ENCODE results near the gene EIF4E2.

The EIF4E2 gene

GRCh38 chr2:232543491-232543890 lies 7.0 kb upstream of the EIF4E2 start:
- DNase-seq, result no peak
- no peak overlapping the region for H3K4me2 ChIP-seq (ENCODE audit: low read length)
- no peak overlapping the region for H2AK5ac ChIP-seq (ENCODE audit: low read length)

GRCh38 chr2:232543928-232544631 lies 6.4 kb upstream of the EIF4E2 start:
- Histone ChIP-seq H3K9ac (ENCODE audit: low read length) (no peak overlapping the region), H2BK120ac (ENCODE audit: insufficient read depth, low read length, poor library complexity) (no peak overlapping the region), H3K27ac (ENCODE audit: low read depth, low read length) (no peak overlapping the region), H3K18ac (ENCODE audit: low read length) (no peak overlapping the region), H3K4me3 (ENCODE audit: low read depth, low read length) (no peak overlapping the region), H3K4me2 (ENCODE audit: low read length) (no peak overlapping the region), H4K91ac (ENCODE audit: low read depth, low read length) (no peak overlapping the region), H3K23ac (ENCODE audit: low read length) (no peak overlapping the region), H3K79me2 (ENCODE audit: control insufficient read depth, insufficient read depth, low read length, poor library complexity) (no peaks in the 10 kb centered on the region), H2BK12ac (ENCODE audit: low read length) (no peak overlapping the region), H3K27me3 (ENCODE audit: insufficient read depth, low read length) (no peaks in the 10 kb centered on the region), H2BK5ac (ENCODE audit: low read depth, low read length, poor library complexity) (no peak overlapping the region), H3K4me1 (ENCODE audit: control insufficient read depth in 1 of 2, insufficient read depth in 2 of 2, low read length in 2 of 2) (peaks cover 9 to 10% of the 10 kb centered on the region in 2 experiments), H3K79me1 (ENCODE audit: low read length) (no peaks in the 10 kb centered on the region), H4K12ac (ENCODE audit: low read depth, low read length) (no peak overlapping the region), H3K9me3 (ENCODE audit: insufficient read depth, low read depth, low read length) (peaks cover 3% of the 10 kb centered on the region), H3K4ac (ENCODE audit: low read depth, low read length) (no peak overlapping the region), H2AFZ (ENCODE audit: insufficient read depth, low read length, poor library complexity) (no peak overlapping the region), H3K36me3 (ENCODE audit: control insufficient read depth in 1 of 2, insufficient read depth in 2 of 2, low read length in 2 of 2) (no peaks in the 10 kb centered on the region), H2AK5ac (ENCODE audit: low read length) (no peak overlapping the region), H3K14ac (ENCODE audit: low read length) (no peak overlapping the region), H4K8ac (ENCODE audit: low read depth, low read length) (no peak overlapping the region)
- no CpG with 5 or more reads among the region's 19 CpGs for WGBS (ENCODE audit: extremely low coverage, insufficient coverage, insufficient read length)
- no peak for DNase-seq

More at GRCh38 chr2:232543491-232543890, 7.0 kb upstream of the EIF4E2 start:
- Histone ChIP-seq H3K23ac (ENCODE audit: low read length) (no peak overlapping the region), H3K79me1 (ENCODE audit: low read length) (no peaks in the 10 kb centered on the region), H3K14ac (ENCODE audit: low read length) (no peak overlapping the region), H3K27ac (ENCODE audit: low read depth, low read length) (no peak overlapping the region), H3K9ac (ENCODE audit: low read length) (no peak overlapping the region), H4K91ac (ENCODE audit: low read depth, low read length) (no peak overlapping the region), H2BK5ac (ENCODE audit: low read depth, low read length, poor library complexity) (no peak overlapping the region), H2AFZ (ENCODE audit: insufficient read depth, low read length, poor library complexity) (no peak overlapping the region), H3K18ac (ENCODE audit: low read length) (no peak overlapping the region), H3K9me3 (ENCODE audit: insufficient read depth, low read depth, low read length) (peaks cover 3% of the 10 kb centered on the region), H3K4me3 (ENCODE audit: low read depth, low read length) (peak overlapping the region; percentile 18), H3K4me1 (ENCODE audit: control insufficient read depth in 1 of 2, insufficient read depth in 2 of 2, low read length in 2 of 2) (peaks cover 9 to 10% of the 10 kb centered on the region in 2 experiments), H3K27me3 (ENCODE audit: insufficient read depth, low read length) (no peaks in the 10 kb centered on the region), H3K79me2 (ENCODE audit: control insufficient read depth, insufficient read depth, low read length, poor library complexity) (no peaks in the 10 kb centered on the region), H4K12ac (ENCODE audit: low read depth, low read length) (no peak overlapping the region), H3K4ac (ENCODE audit: low read depth, low read length) (no peak overlapping the region), H2BK12ac (ENCODE audit: low read length) (no peak overlapping the region), H3K36me3 (ENCODE audit: control insufficient read depth in 1 of 2, insufficient read depth in 2 of 2, low read length in 2 of 2) (no peaks in the 10 kb centered on the region), H4K8ac (ENCODE audit: low read depth, low read length) (no peak overlapping the region), H2BK120ac (ENCODE audit: insufficient read depth, low read length, poor library complexity) (no peak overlapping the region)
- WGBS (ENCODE audit: extremely low coverage, insufficient coverage, insufficient read length), result no CpG with 5 or more reads among the region's 14 CpGs

DNA sequence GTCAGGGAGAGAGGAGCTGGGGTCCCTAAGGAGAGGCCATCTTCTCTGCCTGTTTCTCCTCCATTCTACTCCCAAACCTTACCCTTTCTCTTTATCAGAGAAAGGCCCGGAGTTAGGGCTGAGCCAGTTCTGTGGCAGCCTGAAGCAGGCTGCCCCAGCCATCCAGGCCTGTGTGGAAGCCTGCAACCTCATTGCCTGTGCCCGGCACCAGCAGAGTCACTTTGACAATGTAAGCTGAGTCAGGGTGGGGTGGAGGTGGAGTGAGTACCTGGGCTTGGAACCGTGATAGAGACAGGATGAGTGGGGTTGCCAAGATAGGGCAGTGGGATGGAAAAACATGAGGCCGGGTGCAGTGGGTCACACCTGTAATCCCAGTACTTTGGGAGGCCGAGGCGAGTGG lies 5.8 kb upstream of the EIF4E2 start:
- H3K18ac ChIP-seq (ENCODE audit: low read length), result no peak overlapping the region
- no peak overlapping the region for H3K4me3 ChIP-seq (ENCODE audit: low read depth, low read length)
- H3K79me2 ChIP-seq (ENCODE audit: control insufficient read depth, insufficient read depth, low read length, poor library complexity), result no peaks in the 10 kb centered on the region
- H4K12ac ChIP-seq (ENCODE audit: low read depth, low read length), result no peak overlapping the region
- no peaks in the 10 kb centered on the region for H3K36me3 ChIP-seq (ENCODE audit: control insufficient read depth in 1 of 2, insufficient read depth in 2 of 2, low read length in 2 of 2)
- no peak overlapping the region for H4K91ac ChIP-seq (ENCODE audit: low read depth, low read length)
- H3K27me3 ChIP-seq (ENCODE audit: insufficient read depth, low read length), result no peaks in the 10 kb centered on the region
- no peak overlapping the region for H2BK12ac ChIP-seq (ENCODE audit: low read length)
- no peaks in the 10 kb centered on the region for H3K79me1 ChIP-seq (ENCODE audit: low read length)
- no peak overlapping the region for H3K4ac ChIP-seq (ENCODE audit: low read depth, low read length)
- H2BK5ac ChIP-seq (ENCODE audit: low read depth, low read length, poor library complexity), result no peak overlapping the region
- H3K4me2 ChIP-seq (ENCODE audit: low read length), result no peak overlapping the region
- DNase-seq, result no peak
- no peak overlapping the region for H2AFZ ChIP-seq (ENCODE audit: insufficient read depth, low read length, poor library complexity)
- H2AK5ac ChIP-seq (ENCODE audit: low read length), result no peak overlapping the region
- H3K9me3 ChIP-seq (ENCODE audit: insufficient read depth, low read depth, low read length), result peaks cover 3% of the 10 kb centered on the region
- peaks cover 3 to 4% of the 10 kb centered on the region in 2 experiments for H3K4me1 ChIP-seq (ENCODE audit: control insufficient read depth in 1 of 2, insufficient read depth in 2 of 2, low read length in 2 of 2)
- H3K23ac ChIP-seq (ENCODE audit: low read length), result no peak overlapping the region
- no peak overlapping the region for H3K14ac ChIP-seq (ENCODE audit: low read length)
- no peak overlapping the region for H3K9ac ChIP-seq (ENCODE audit: low read length)
- WGBS (ENCODE audit: extremely low coverage, insufficient coverage, insufficient read length), result no CpG with 5 or more reads among the region's 6 CpGs
- H3K27ac ChIP-seq (ENCODE audit: low read depth, low read length), result no peak overlapping the region
- H4K8ac ChIP-seq (ENCODE audit: low read depth, low read length), result no peak overlapping the region
- no peak overlapping the region for H2BK120ac ChIP-seq (ENCODE audit: insufficient read depth, low read length, poor library complexity)

- Histone ChIP-seq H3K9ac (ENCODE audit: low read length) (no peak overlapping the region), H3K14ac (ENCODE audit: low read length) (no peak overlapping the region), H3K36me3 (ENCODE audit: control insufficient read depth in 1 of 2, insufficient read depth in 2 of 2, low read length in 2 of 2) (no peaks in the 10 kb centered on the region), H3K79me1 (ENCODE audit: low read length) (peaks cover 6% of the 10 kb centered on the region), H3K27me3 (ENCODE audit: insufficient read depth, low read length) (no peaks in the 10 kb centered on the region), H2BK12ac (ENCODE audit: low read length) (no peak overlapping the region), H3K23ac (ENCODE audit: low read length) (no peak overlapping the region), H3K4me3 (ENCODE audit: low read depth, low read length) (no peak overlapping the region), H3K79me2 (ENCODE audit: control insufficient read depth, insufficient read depth, low read length, poor library complexity) (peaks cover 4% of the 10 kb centered on the region), H4K12ac (ENCODE audit: low read depth, low read length) (no peak overlapping the region), H4K91ac (ENCODE audit: low read depth, low read length) (no peak overlapping the region), H3K4ac (ENCODE audit: low read depth, low read length) (no peak overlapping the region), H3K9me3 (ENCODE audit: insufficient read depth, low read depth, low read length) (peaks cover 3% of the 10 kb centered on the region), H3K4me1 (ENCODE audit: control insufficient read depth in 1 of 2, insufficient read depth in 2 of 2, low read length in 2 of 2) (no peaks in the 10 kb centered on the region), H3K27ac (ENCODE audit: low read depth, low read length) (no peak overlapping the region), H3K4me2 (ENCODE audit: low read length) (no peak overlapping the region), H3K18ac (ENCODE audit: low read length) (no peak overlapping the region), H2AFZ (ENCODE audit: insufficient read depth, low read length, poor library complexity) (no peak overlapping the region), H2AK5ac (ENCODE audit: low read length) (no peak overlapping the region), H4K8ac (ENCODE audit: low read depth, low read length) (no peak overlapping the region), H2BK120ac (ENCODE audit: insufficient read depth, low read length, poor library complexity) (no peak overlapping the region), H2BK5ac (ENCODE audit: low read depth, low read length, poor library complexity) (no peak overlapping the region)
- no CpG with 5 or more reads among the region's 17 CpGs for WGBS (ENCODE audit: extremely low coverage, insufficient coverage, insufficient read length)
- DNase-seq, result no peak
Measured at GRCh38 chr2:232545511-232546375, 4.7 kb upstream of the EIF4E2 start.
